Stimulated activated naive CD8-positive, alpha-beta T cell treated with anti-CD3 and anti-CD28 coated beads, Interleukin-15, amount 100 ng/mL, for 72 hours (primary cell): ENCODE results near the gene NMB.
"Not testable (repeated sequence)": the region's sequence is repeated elsewhere in the genome, so short reads cannot be mapped to it uniquely, and the experiment has no call there.

Experiments
- ATAC-seq: fragments of 150-1000 bp; cut with Tn5 transposase; 2 replicates; pipeline ENCODE4 v1.10.0; 2021; ENCODE audit warnings: mild to moderate bottlenecking, moderate library complexity
- DNase-seq, 2 donors: peaks; one replicate each; pipeline ENCODE4 v3.0.0; 2021 to 2022
- H3K27ac Mint-ChIP-seq, 2 donors: one replicate each; pipeline ENCODE4 v1.8.0; 2022; ENCODE audit warnings: mild to moderate bottlenecking in 2 of 2, mixed read lengths in 2 of 2, moderate library complexity in 2 of 2
- H3K27me3 Mint-ChIP-seq: one replicate; pipeline ENCODE4 v1.8.0; 2022; ENCODE audit warnings: mixed read lengths
- H3K4me1 Mint-ChIP-seq: one replicate; pipeline ENCODE4 v1.8.0; 2022; ENCODE audit warnings: mild to moderate bottlenecking, mixed read lengths
- H3K4me3 Mint-ChIP-seq, 2 donors: one replicate each; pipeline ENCODE4 v1.8.0; 2022; ENCODE audit warnings: mild to moderate bottlenecking in 2 of 2, mixed read lengths in 2 of 2, moderate library complexity in 1 of 2
- H3K9me3 Mint-ChIP-seq, 2 donors: one replicate each; pipeline ENCODE4 v1.8.0; 2022; ENCODE audit warnings: mixed read lengths in 2 of 2

Gene NMB, protein sequence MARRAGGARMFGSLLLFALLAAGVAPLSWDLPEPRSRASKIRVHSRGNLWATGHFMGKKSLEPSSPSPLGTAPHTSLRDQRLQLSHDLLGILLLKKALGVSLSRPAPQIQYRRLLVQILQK

DNA sequence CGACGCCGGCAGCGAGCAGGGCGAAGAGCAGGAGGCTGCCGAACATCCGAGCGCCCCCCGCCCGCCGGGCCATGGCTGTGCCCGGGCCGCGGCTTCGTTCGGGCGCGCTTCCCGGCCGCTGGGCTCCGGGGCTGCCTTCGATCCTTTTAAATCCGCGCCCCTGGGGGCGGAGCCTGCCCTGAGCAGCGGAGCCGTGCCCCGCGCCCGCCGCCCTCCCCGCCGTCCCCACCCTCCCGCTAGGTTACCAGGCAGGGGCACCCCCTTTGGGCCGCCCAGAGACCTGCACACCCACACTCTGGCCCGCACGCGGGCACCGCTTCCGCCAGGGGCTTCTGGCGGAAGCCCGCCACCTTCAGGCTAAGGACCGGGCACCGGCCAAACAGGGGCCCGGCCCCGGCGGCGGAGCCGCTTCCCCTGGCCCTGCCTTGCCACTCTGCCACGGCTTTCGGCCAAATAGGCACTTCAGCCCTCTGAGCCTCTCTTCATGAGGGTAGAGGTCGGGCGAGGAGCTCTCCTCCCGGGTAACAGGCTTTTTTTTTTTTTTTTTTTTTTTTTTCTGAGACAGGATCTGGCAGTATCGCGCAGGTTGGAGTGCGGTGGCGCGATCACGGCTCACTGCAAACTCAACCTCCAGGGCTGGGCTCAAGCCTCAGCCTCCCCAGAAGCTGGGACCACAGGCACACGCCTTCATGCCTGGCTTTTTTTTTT lies at the start of gene NMB:
NMB (minus strand) TSS at position 120 of the 708 bp plus-strand sequence; CDS start at position 73, 47 bp downstream.
- H3K4me3 Mint-ChIP-seq = peak within 1 kb of the TSS; percentile 76 to 83
- H3K27me3 Mint-ChIP-seq = peaks cover 6% of the 10 kb centered on the region
- no peaks in the 10 kb centered on the region for H3K9me3 Mint-ChIP-seq
- H3K27ac Mint-ChIP-seq = peak within 1 kb of the TSS in 1 of 2 donors; percentile 89
- ATAC-seq = peak; percentile 84
- peak; percentile 84 to 87 for DNase-seq
- peaks cover 48% of the 10 kb centered on the region for H3K4me1 Mint-ChIP-seq

DNA sequence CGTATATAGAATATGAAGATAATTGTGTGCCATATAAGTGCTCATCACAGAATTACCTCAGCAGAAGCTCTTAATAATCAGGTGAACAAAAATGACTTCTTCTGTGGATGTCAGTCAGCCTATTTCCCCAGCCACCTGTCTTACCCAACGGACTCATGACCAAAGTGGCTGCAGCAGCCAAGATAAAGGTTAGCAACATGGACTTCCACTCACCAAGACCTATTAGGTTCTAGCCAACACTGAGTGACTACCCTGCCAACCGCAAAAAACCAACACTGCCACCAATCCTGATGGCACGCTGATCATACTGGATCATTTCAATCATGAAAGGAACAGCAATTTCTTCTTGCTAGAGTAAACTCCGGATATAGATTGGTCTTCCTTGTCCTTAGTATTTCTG lies 45.8 kb upstream of the NMB start:
- no peak for ATAC-seq
- H3K9me3 Mint-ChIP-seq = no peaks in the 10 kb centered on the region
- H3K27ac Mint-ChIP-seq = no peak overlapping the region
- no peak overlapping the region for H3K4me3 Mint-ChIP-seq
- H3K27me3 Mint-ChIP-seq = no peaks in the 10 kb centered on the region
- no peak for DNase-seq
- H3K4me1 Mint-ChIP-seq = peaks cover 67% of the 10 kb centered on the region

DNA sequence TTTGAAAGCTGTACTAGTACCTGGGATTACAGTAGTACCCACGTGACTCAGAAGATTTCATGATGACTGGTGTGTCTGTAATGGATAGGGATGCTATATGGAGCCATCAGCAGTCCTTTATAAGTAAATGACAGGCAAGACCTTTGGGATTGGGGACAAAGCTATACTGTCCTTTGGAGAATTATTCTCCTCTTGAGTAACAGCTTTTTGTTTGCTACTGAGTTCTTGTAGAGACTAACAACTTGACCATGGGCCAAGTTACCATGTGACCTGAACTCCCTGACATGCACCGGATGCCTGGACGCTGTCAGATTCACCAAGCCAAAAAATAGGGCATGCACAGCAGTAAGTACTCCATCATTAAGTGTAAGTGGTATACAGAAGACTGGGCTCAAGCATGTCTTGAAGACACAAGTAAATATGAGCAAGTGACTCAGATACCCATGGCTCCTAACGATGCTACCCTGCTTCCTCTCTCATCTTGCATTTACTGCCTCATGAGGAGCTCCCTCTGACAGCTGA lies 45.0 kb upstream of the NMB start:
- no peak for ATAC-seq
- Mint-ChIP-seq H3K27ac (no peak overlapping the region), H3K27me3 (no peaks in the 10 kb centered on the region), H3K9me3 (no peaks in the 10 kb centered on the region), H3K4me3 (no peak overlapping the region), H3K4me1 (peaks cover 63% of the 10 kb centered on the region)
- DNase-seq = no peak

DNA sequence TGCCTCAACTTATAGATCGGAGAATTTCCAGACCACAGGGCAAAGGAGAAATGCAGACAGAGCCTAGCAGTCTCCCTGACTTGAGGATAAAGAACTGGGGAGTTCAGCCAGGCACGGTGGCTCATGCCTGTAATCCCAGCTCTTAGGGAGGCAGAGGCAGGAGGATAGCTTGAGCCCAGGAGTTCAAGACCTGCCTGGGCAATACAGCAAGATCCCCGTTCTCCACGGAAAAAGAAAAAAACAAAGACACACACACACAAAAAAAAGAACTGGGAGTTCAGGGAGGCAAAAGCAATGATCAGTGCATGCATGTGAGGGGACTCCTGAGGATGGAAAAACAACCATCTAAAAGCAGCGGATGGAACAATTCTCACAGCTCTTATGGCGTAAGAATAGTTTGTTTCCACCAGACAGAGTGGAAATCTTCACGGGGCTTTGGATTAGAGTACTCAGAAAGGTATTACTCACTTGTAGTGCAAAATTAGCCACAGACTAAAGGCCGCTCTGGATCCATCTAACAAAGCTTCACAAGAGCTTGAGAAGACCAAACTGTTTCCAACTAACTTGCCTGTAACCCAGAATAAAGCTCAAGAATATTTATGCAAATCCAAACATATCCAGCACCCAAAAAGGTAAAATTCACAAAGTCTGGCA lies 41.7 kb upstream of the NMB start:
- DNase-seq (no peak), ATAC-seq (no peak)
- peaks cover 51% of the 10 kb centered on the region for H3K4me1 Mint-ChIP-seq
- no peak overlapping the region for H3K27ac Mint-ChIP-seq
- H3K9me3 Mint-ChIP-seq = no peaks in the 10 kb centered on the region
- H3K27me3 Mint-ChIP-seq = no peaks in the 10 kb centered on the region
- no peak overlapping the region for H3K4me3 Mint-ChIP-seq

DNA sequence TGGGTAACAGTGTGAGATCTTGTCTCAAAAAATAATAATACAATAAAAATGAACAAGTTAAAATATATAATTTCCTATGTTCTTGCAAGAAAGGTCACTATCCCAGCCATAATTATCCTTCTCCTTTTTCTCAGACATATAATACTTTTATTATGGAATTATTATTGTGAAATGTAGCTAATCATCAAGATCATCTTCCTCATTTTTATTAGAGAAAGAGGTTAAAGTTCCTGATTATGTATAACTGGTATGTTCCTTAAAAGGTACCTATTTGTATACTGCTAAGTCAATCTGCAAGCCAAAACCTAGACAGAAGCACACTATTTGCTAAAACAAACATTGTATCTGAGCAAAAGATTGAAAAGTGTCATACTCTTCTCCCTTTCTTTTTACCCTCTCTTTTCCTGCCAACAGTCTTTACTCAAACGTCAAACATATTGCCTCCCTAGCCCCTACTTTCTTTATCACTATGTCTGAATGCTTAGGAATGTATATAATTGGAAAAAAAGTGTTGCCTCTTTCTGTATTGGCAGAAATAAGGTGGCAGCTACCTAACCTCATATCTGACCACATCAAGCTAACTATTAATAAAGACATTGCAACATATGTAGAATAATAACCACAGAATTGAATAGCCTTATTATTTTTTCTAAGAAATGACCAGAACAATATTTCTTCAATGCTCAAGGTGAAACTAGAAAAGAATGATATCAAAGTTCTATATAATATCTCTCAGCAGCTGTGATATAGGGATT lies 39.4 kb upstream of the NMB start:
- Mint-ChIP-seq H3K4me3 (no peak overlapping the region), H3K9me3 (no peaks in the 10 kb centered on the region), H3K4me1 (peaks cover 34% of the 10 kb centered on the region), H3K27ac (peak overlapping the region in 1 of 2 donors; percentile 61), H3K27me3 (no peaks in the 10 kb centered on the region)
- no peak for DNase-seq
- ATAC-seq = no peak

DNA sequence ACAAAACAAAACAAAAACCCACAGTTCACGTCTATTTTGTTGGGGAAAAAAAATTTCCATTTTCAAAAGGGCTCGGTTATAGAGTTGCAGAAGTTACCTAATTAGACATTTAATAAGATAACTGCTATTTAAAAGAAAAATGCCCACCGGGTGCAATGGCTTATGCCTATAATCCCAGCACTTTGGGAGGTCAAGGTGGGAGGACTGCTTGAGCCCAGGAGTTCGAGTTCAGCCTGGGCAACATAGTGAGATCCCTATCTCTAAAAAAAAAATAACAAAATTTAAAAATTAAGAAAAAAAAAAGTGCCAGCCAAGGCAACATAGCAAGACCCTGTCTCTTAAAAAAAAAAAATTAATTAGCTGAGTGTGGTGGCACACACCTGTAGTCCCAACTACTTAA lies 38.8 kb upstream of the NMB start:
- no peaks in the 10 kb centered on the region for H3K27me3 Mint-ChIP-seq
- no peak overlapping the region for H3K4me3 Mint-ChIP-seq
- H3K27ac Mint-ChIP-seq = no peak overlapping the region
- no peaks in the 10 kb centered on the region for H3K9me3 Mint-ChIP-seq
- DNase-seq (no peak), ATAC-seq (no peak)
- H3K4me1 Mint-ChIP-seq = peaks cover 39% of the 10 kb centered on the region

DNA sequence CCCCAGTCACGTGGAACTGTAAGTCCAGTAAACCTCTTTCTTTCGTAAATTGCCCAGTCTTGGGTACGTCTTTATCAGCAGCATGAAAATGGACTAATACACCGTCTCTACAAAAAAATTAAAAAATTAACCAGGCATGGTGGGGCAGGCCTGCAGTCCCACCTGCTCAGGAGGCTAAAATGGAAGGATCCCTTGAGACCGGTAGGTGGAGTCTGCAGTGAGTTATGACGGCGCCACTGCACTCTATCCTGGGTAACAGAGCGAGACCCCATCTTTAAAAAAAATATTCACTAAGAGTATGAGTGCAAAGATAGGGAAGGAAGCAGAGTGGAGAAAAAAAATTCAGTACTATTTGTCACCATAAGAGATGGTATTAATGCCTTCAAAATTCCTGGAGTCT lies 32.3 kb upstream of the NMB start:
- no peak for DNase-seq
- Mint-ChIP-seq H3K4me3 (no peak overlapping the region), H3K9me3 (peaks cover 5 to 7% of the 10 kb centered on the region in 2 donors), H3K27ac (no peak overlapping the region), H3K4me1 (peaks cover 17% of the 10 kb centered on the region), H3K27me3 (no peaks in the 10 kb centered on the region)
- no peak for ATAC-seq

DNA sequence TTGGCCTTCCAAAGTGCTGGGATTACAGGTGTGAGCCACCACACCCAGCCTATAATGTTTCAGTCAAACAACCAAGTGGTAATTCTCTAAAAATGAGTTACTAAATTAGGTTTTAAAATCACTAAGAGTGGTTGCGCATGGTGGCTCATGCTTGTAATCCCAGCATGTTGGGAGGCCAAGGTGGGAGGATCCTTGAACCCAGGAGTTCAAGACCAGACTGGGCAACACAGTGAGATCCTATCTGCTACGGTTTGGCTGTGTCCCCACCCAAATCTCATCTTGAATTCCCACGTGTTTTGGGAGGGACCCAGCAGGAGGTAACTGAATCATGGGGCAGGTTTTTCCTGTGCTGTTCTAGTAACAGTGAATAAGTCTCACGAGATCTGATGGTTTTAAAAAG lies 31.9 kb upstream of the NMB start:
- peaks cover 17% of the 10 kb centered on the region for H3K4me1 Mint-ChIP-seq
- ATAC-seq = no peak
- no peak for DNase-seq
- H3K4me3 Mint-ChIP-seq = no peak overlapping the region
- no peak overlapping the region for H3K27ac Mint-ChIP-seq
- peaks cover 5 to 7% of the 10 kb centered on the region in 2 donors for H3K9me3 Mint-ChIP-seq
- H3K27me3 Mint-ChIP-seq = no peaks in the 10 kb centered on the region

DNA sequence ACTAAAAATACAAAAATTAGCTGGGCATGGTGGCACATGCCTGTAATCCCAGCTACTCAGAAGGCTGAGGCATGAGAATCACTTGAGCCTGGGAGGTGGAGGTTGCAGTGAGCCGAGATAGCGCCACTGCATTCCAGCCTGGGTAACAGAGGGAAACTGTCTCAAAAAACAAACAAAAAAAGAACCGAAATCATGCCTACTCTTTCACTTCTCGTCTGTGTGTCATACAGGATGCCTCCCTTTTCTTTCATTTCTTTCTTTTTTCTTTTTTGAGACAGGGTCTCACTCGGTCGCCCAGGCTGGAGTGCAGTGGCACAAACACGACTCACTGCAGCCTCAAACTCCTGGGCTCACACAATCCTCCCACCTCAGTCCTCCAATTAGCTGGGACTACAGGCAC lies 28.4 kb upstream of the NMB start:
- not testable (repeated sequence) for ATAC-seq, DNase-seq, H3K27ac Mint-ChIP-seq, H3K27me3 Mint-ChIP-seq, H3K9me3 Mint-ChIP-seq, H3K4me3 Mint-ChIP-seq
- peaks cover 15% of the 10 kb centered on the region for H3K4me1 Mint-ChIP-seq

DNA sequence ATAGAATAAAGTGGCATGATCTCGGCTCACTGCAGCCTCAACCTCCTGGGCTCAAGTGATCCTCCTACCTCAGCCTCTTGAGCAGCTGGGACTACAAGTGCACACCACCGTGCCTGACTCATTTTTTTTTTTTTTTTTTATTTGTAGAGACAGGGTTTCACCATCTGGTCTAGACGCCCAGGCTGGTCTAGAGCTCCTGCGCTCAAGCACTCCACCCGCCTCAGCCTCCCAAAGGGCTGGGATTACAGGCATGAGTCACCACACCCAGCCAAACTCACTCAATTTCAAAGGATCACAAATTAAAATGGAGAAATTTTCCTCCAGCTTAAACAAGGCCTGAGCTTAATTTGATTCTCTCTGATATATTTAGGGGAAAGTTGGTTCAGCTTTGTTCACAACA lies 27.3 kb upstream of the NMB start:
- peak overlapping the region in 1 of 2 donors; percentile 59 for H3K27ac Mint-ChIP-seq
- no peaks in the 10 kb centered on the region for H3K27me3 Mint-ChIP-seq
- H3K4me1 Mint-ChIP-seq = peaks cover 11% of the 10 kb centered on the region
- DNase-seq (no peak), ATAC-seq (no peak)
- peaks cover 4 to 5% of the 10 kb centered on the region in 2 donors for H3K9me3 Mint-ChIP-seq
- no peak overlapping the region for H3K4me3 Mint-ChIP-seq

DNA sequence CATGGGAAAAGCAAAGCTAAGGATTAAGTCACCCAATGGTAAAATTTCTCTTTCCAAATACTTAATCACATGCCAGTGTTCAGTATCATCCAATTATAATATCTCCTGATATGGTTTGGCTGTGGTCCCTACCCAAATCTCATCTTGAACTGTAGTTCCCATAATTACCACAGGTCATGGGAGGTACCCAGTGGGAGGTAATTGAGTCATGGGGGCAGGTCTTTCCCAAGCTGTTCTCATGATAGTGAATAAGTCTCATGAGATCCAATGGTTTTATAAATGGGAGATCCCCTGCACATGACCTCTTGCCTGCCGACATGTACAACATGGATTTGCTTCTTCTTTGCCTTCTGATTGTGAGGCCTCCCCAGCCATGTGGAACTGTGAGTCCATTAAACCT lies 26.1 kb upstream of the NMB start:
- Mint-ChIP-seq H3K4me1 (peaks cover 8% of the 10 kb centered on the region), H3K27ac (no peak overlapping the region), H3K4me3 (no peak overlapping the region), H3K9me3 (no peaks in the 10 kb centered on the region), H3K27me3 (no peaks in the 10 kb centered on the region)
- DNase-seq = no peak
- no peak for ATAC-seq

DNA sequence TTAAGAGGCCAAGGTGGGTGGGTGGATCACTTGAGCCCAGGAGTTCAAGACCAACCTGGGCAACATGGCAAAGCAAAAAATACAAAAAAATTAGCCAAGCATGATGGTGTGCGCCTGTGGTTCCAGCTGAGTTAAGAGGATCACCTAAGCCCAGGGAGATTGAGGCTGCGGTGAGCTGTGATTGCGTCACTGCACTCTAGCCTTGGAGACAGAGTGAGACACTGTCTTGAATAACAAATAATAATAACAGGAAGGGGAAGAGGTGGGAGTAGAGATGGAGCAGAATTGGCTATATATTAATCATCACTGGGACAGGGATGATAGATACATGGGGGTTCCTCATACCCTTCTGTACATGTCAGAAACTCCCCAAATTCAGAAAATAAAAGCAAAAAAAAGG lies 23.8 kb upstream of the NMB start:
- ATAC-seq = peak; percentile 46
- H3K9me3 Mint-ChIP-seq = no peaks in the 10 kb centered on the region
- no peak for DNase-seq
- no peak overlapping the region for H3K27ac Mint-ChIP-seq
- H3K4me1 Mint-ChIP-seq = peaks cover 8% of the 10 kb centered on the region
- no peak overlapping the region for H3K4me3 Mint-ChIP-seq
- no peaks in the 10 kb centered on the region for H3K27me3 Mint-ChIP-seq

DNA sequence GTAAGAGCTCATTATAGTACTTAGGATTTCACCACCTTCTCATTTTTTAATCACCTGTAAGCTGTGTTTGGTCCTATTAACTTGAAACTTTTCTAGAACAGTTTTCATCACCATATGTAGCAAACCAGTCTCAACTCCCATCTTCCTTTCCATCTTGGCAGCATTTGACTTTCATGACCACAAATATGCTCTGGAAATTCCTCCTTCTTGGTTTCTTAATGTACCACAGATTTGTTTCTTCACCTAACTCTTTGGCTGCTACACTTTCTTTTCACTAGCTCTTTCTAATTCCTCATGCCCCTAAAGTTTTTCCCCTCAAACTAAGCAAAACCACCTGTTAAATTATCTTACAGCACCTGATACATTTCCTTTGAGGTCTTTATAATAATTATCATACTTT lies 13.2 kb upstream of the NMB start:
- ATAC-seq = no peak
- Mint-ChIP-seq H3K4me3 (no peak overlapping the region), H3K27ac (peak overlapping the region in 1 of 2 donors; percentile 53), H3K27me3 (no peaks in the 10 kb centered on the region), H3K9me3 (no peaks in the 10 kb centered on the region), H3K4me1 (peaks cover 27% of the 10 kb centered on the region)
- DNase-seq = no peak

DNA sequence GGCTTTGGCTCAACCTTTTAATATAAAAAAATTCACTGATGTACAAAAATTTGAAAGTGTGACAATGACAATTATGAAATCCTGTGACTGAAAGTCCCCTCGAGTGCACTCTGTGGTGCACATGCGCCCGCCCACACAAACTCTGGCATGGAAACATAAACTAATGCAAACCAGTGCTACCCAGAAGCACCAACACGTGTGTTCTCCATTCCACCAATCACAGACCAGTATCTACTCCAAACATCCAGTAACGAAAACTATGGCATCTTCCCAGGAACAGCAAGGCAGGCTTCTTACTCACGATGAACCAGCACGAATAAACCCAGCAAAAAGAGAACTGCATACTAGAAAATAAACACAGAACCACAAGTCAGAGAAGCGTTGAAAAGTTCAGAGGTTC lies 11.7 kb upstream of the NMB start:
- peaks cover 27% of the 10 kb centered on the region for H3K4me1 Mint-ChIP-seq
- ATAC-seq = peak; percentile 66
- no peak overlapping the region for H3K4me3 Mint-ChIP-seq
- H3K27ac Mint-ChIP-seq = peak overlapping the region in 1 of 2 donors; percentile 4
- H3K9me3 Mint-ChIP-seq = no peaks in the 10 kb centered on the region
- no peaks in the 10 kb centered on the region for H3K27me3 Mint-ChIP-seq
- peak in 1 of 2 donors; percentile 44 for DNase-seq

DNA sequence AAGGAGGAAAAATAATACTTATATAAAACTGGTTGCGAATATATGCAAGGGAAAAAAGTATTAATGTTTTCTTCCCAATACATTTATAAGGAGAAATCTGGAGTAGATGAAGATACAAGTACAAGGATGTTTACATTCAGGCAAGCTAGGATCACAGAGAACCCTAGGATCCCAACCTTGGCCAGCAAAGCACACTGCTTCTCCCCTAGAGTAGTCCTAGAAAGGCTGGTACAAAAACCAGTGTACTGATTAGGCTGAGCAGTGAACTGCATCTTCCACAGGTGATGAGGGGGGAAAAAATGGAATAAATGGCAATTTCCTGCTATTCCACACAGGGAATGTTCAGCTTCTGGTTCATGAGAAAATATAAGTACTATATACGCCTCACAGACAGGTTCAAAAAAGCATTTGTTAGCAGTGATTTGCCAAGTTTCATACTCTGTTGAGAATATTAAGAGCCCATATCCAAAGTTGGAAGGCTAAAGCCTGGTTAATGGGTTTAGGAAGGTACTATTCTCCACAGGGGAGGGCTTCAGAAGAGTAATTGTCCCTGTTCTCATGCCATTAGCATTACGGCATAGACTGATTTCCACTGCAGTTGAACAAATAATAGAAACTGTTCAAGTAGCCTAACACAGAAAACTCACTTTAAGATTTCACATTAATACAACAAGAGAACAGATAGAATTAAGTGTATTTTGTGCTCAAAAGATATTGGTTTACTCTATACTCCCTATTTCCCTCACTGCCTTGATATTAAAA lies 10.4 kb upstream of the NMB start:
- DNase-seq = no peak
- no peak for ATAC-seq
- no peak overlapping the region for H3K27ac Mint-ChIP-seq
- no peaks in the 10 kb centered on the region for H3K27me3 Mint-ChIP-seq
- H3K9me3 Mint-ChIP-seq = no peaks in the 10 kb centered on the region
- no peak overlapping the region for H3K4me3 Mint-ChIP-seq
- peaks cover 27% of the 10 kb centered on the region for H3K4me1 Mint-ChIP-seq
